OCI-LY7 (cell line): ENCODE results near the gene XK.

Experiments used
- CTCF ChIP-seq: fragments of 200-600 bp; sonication (generic); conservative IDR thresholded peaks from 2 replicates; pipeline ENCODE4 v1.5.1; 2014; ENCODE audit warnings: mild to moderate bottlenecking, antibody characterized with exemption, low read length, moderate library complexity, mixed read lengths
- EZH2phosphoT487 ChIP-seq: fragments of 200-600 bp; sonication (generic); IDR thresholded peaks from 2 replicates; pipeline ENCODE4 v1.6.1; 2018; ENCODE audit warnings: low read depth, borderline replicate concordance, mild to moderate bottlenecking, mixed run types, antibody characterized with exemption, low read length, moderate library complexity, mixed read lengths

- TF ChIP-seq CTCF (no peak), EZH2phosphoT487 (no peak)
Measured at GRCh38 chrX:37686369-37686995, 891 bp downstream of the XK start.
